Liver (tissue), 1 donor: ENCODE measurements around the gene KRTAP21-3.

ENCODE experiments used
- TF ChIP-seq, protein P1 (sequence below): IDR thresholded peaks from 2 replicates; pipeline ENCODE4 v1.6.1; 2016; ENCODE audit warnings: antibody characterized with exemption
- TF ChIP-seq, protein P2 (sequence below): IDR thresholded peaks from 2 replicates; pipeline ENCODE4 v1.6.1; 2016; ENCODE audit warnings: antibody characterized with exemption, mild to moderate bottlenecking

DNA sequence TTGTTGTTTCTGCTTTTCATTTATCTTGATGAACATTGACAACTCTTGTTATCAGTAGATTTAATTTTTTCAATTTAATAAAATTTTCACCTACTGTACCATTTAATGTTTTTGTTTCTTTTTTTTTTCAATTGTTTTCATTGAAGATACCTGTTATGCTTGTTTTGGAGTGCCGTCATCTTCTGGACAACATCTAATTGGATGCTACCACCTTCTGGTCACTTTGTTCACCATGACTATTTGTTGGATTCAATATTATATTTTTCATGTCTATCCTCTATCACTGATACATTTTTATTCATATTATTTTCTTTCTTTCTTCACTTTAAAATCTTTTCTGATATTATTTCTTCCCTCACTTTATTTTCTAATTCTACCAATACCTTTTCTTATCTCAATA is 14.4 kb upstream of the KRTAP21-3 start:
- TF ChIP-seq, protein P1, sequence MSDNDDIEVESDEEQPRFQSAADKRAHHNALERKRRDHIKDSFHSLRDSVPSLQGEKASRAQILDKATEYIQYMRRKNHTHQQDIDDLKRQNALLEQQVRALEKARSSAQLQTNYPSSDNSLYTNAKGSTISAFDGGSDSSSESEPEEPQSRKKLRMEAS: no peak
- TF ChIP-seq, protein P2, sequence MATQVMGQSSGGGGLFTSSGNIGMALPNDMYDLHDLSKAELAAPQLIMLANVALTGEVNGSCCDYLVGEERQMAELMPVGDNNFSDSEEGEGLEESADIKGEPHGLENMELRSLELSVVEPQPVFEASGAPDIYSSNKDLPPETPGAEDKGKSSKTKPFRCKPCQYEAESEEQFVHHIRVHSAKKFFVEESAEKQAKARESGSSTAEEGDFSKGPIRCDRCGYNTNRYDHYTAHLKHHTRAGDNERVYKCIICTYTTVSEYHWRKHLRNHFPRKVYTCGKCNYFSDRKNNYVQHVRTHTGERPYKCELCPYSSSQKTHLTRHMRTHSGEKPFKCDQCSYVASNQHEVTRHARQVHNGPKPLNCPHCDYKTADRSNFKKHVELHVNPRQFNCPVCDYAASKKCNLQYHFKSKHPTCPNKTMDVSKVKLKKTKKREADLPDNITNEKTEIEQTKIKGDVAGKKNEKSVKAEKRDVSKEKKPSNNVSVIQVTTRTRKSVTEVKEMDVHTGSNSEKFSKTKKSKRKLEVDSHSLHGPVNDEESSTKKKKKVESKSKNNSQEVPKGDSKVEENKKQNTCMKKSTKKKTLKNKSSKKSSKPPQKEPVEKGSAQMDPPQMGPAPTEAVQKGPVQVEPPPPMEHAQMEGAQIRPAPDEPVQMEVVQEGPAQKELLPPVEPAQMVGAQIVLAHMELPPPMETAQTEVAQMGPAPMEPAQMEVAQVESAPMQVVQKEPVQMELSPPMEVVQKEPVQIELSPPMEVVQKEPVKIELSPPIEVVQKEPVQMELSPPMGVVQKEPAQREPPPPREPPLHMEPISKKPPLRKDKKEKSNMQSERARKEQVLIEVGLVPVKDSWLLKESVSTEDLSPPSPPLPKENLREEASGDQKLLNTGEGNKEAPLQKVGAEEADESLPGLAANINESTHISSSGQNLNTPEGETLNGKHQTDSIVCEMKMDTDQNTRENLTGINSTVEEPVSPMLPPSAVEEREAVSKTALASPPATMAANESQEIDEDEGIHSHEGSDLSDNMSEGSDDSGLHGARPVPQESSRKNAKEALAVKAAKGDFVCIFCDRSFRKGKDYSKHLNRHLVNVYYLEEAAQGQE: no peak
